Activated CD4-positive, alpha-beta T cell treated with anti-CD3 and anti-CD28 coated beads, Interleukin-2, Interleukin-4, amounts not matched to agents 100 ng/mL and 50 ng/mL, durations not matched to agents 16 hours and 8 hours (primary cell): ENCODE data around the gene TOR4A.
"Not testable (repeated sequence)": the region's sequence is repeated elsewhere in the genome, so short reads cannot be mapped to it uniquely, and the experiment has no call there.

Experiments
- DNase-seq: peaks from one replicate; pipeline ENCODE4 v3.0.0-alpha.2; 2020; ENCODE audit warnings: low spot score

The TOR4A gene

GRCh38 chr9:137318602-137319001 is 41.1 kb downstream of the TOR4A start:
- no peak for DNase-seq

- DNase-seq = no peak
These were observed 41.6 kb downstream of the TOR4A start for GRCh38 chr9:137319011-137319738.

GRCh38 chr9:137319739-137320551 is 42.4 kb downstream of the TOR4A start:
- no peak for DNase-seq

GRCh38 chr9:137320555-137321384 is 43.2 kb downstream of the TOR4A start:
- no peak for DNase-seq

- no peak for DNase-seq
These were observed 44.3 kb downstream of the TOR4A start for GRCh38 chr9:137321726-137322361.

- DNase-seq = no peak
These were observed 46.2 kb downstream of the TOR4A start for GRCh38 chr9:137323531-137324331.

GRCh38 chr9:137325124-137325523 is 47.6 kb downstream of the TOR4A start:
- DNase-seq = no peak

- DNase-seq = no peak
These were observed 48.3 kb downstream of the TOR4A start for GRCh38 chr9:137325799-137326198.

GRCh38 chr9:137326445-137327065 is 49.0 kb downstream of the TOR4A start:
- DNase-seq = no peak

GRCh38 chr9:137327641-137328550 is 50.4 kb downstream of the TOR4A start:
- peak; percentile 39 for DNase-seq

- DNase-seq = not testable (repeated sequence)
These were observed 52.1 kb downstream of the TOR4A start for GRCh38 chr9:137329590-137329989.

- no peak for DNase-seq
These were observed 53.2 kb downstream of the TOR4A start for GRCh38 chr9:137330689-137331088.

- no peak for DNase-seq
These were observed 54.4 kb downstream of the TOR4A start for GRCh38 chr9:137331929-137332328.
